H9 (cell line): ENCODE results near the gene NAA16. TPM values are rescaled to one million over a fixed set of nuclear protein-coding genes. Genes with fewer than 3 reads are reported as not detected.
"Not testable (repeated sequence)": the region's sequence is repeated elsewhere in the genome, so short reads cannot be mapped to it uniquely, and the experiment has no call there.

Experiments
- DNase-seq: peaks from one replicate; pipeline ENCODE4 v3.0.0-alpha.2; 2017
- H2AFZ ChIP-seq: one replicate; pipeline ENCODE4 v1.6.1; 2013; ENCODE audit warnings: mild to moderate bottlenecking, low read length, control low read depth, moderate library complexity
- H2AK5ac ChIP-seq: 2 replicates; pipeline ENCODE4 v1.6.1; 2013; ENCODE audit warnings: low read length, control low read depth, mixed read lengths; ENCODE audit not compliant: insufficient read length
- H2BK120ac ChIP-seq: one replicate; pipeline ENCODE4 v1.6.1; 2013; ENCODE audit warnings: low read depth, mild to moderate bottlenecking, low read length, control low read depth, inconsistent platforms; ENCODE audit not compliant: poor library complexity, severe bottlenecking
- H2BK12ac ChIP-seq: 2 replicates; pipeline ENCODE4 v1.6.1; 2013; ENCODE audit warnings: low read length, control low read depth, mixed read lengths, low read depth; ENCODE audit not compliant: insufficient read length
- H2BK15ac ChIP-seq: 2 replicates; pipeline ENCODE4 v1.6.1; 2013; ENCODE audit warnings: low read depth, low read length, control low read depth
- H2BK20ac ChIP-seq: one replicate; pipeline ENCODE4 v1.6.1; 2013; ENCODE audit warnings: low read depth, mild to moderate bottlenecking, low read length, control low read depth, inconsistent platforms; ENCODE audit not compliant: poor library complexity, severe bottlenecking
- H2BK5ac ChIP-seq: 2 replicates; pipeline ENCODE4 v1.6.1; 2013; ENCODE audit warnings: low read length, control low read depth, mixed read lengths; ENCODE audit not compliant: insufficient read length
- H3K14ac ChIP-seq: 2 replicates; pipeline ENCODE4 v1.6.1; 2013; ENCODE audit warnings: low read length, control low read depth; ENCODE audit not compliant: insufficient read depth
- H3K18ac ChIP-seq: 2 replicates; pipeline ENCODE4 v1.6.1; 2013; ENCODE audit warnings: low read depth, mild to moderate bottlenecking, mixed read lengths, low read length, control low read depth; ENCODE audit not compliant: insufficient read length
- H3K23ac ChIP-seq: 2 replicates; pipeline ENCODE4 v1.6.1; 2013; ENCODE audit warnings: low read length, control low read depth, mixed read lengths, low read depth; ENCODE audit not compliant: insufficient read length
- H3K23me2 ChIP-seq: 2 replicates; pipeline ENCODE4 v1.6.1; 2013; ENCODE audit warnings: low read depth, mild to moderate bottlenecking, mixed read lengths, low read length, control low read depth; ENCODE audit not compliant: insufficient read length, poor library complexity, severe bottlenecking
- H3K27ac ChIP-seq: 2 replicates; pipeline ENCODE4 v1.5.1; 2013; ENCODE audit warnings: low read length, control low read depth, mixed read lengths, low read depth; ENCODE audit not compliant: insufficient read length
- H3K27me3 ChIP-seq: 2 replicates; pipeline ENCODE4 v1.6.1; 2013; ENCODE audit warnings: low read length, control low read depth, inconsistent platforms; ENCODE audit not compliant: insufficient read depth
- H3K4ac ChIP-seq: 2 replicates; pipeline ENCODE4 v1.6.1; 2013; ENCODE audit warnings: low read depth, mild to moderate bottlenecking, control low read depth, inconsistent platforms, low read length, moderate library complexity
- H3K4me1 ChIP-seq: 2 replicates; pipeline ENCODE4 v1.6.1; 2013; ENCODE audit warnings: low read length, control low read depth, inconsistent platforms; ENCODE audit not compliant: insufficient read depth
- H3K4me2 ChIP-seq: 2 replicates; pipeline ENCODE4 v1.6.1; 2013; ENCODE audit warnings: low read length, control low read depth, mixed read lengths; ENCODE audit not compliant: insufficient read length, insufficient read depth
- H3K56ac ChIP-seq: 2 replicates; pipeline ENCODE4 v1.6.1; 2013; ENCODE audit warnings: low read depth, mild to moderate bottlenecking, mixed read lengths, low read length, control low read depth; ENCODE audit not compliant: insufficient read length
- H3K79me1 ChIP-seq: 2 replicates; pipeline ENCODE4 v1.6.1; 2013; ENCODE audit warnings: low read depth, mild to moderate bottlenecking, moderate library complexity, low read length, control low read depth, inconsistent platforms; ENCODE audit not compliant: insufficient read depth, poor library complexity, severe bottlenecking
- H3K79me2 ChIP-seq: 2 replicates; pipeline ENCODE4 v1.6.1; 2013; ENCODE audit warnings: low read length, control low read depth, inconsistent platforms; ENCODE audit not compliant: insufficient read depth
- H3K9ac ChIP-seq: 2 replicates; pipeline ENCODE4 v1.6.1; 2013; ENCODE audit warnings: low read length, control low read depth, mixed read lengths; ENCODE audit not compliant: insufficient read length; ENCODE audit errors: extremely low read depth
- H3K9me3 ChIP-seq: one replicate; pipeline ENCODE4 v1.6.1; 2013; ENCODE audit warnings: low read depth, low read length, inconsistent platforms; ENCODE audit not compliant: control insufficient read depth
- H3T11ph ChIP-seq: one replicate; pipeline ENCODE4 v1.6.1; 2013; ENCODE audit warnings: mild to moderate bottlenecking, low read length, control low read depth, inconsistent platforms
- H4K20me1 ChIP-seq: one replicate; pipeline ENCODE4 v1.6.1; 2013; ENCODE audit not compliant: control insufficient read depth, insufficient read length, insufficient read depth
- H4K5ac ChIP-seq: 2 replicates; pipeline ENCODE4 v1.6.1; 2013; ENCODE audit warnings: low read depth, mild to moderate bottlenecking, mixed read lengths, low read length, control low read depth; ENCODE audit not compliant: insufficient read length
- H4K8ac ChIP-seq: replicated peaks from 2 replicates; pipeline ENCODE4 v1.6.1; 2013; ENCODE audit warnings: low read length, control low read depth, mixed read lengths, low read depth; ENCODE audit not compliant: insufficient read length
- H4K91ac ChIP-seq: 2 replicates; pipeline ENCODE4 v1.6.1; 2013; ENCODE audit warnings: low read depth, mild to moderate bottlenecking, moderate library complexity, mixed read lengths, low read length, control low read depth; ENCODE audit not compliant: insufficient read length
- H3K27ac Mint-ChIP-seq, 3 experiments: 2 replicates in 2 of 3; 3 replicates in 1 of 3; pipeline ENCODE4 v1.8.0; 2020 to 2021; ENCODE audit warnings: mixed read lengths in 3 of 3, mild to moderate bottlenecking in 1 of 3, moderate library complexity in 1 of 3
- H3K27me3 Mint-ChIP-seq: 2 replicates; pipeline ENCODE4 v1.8.0; 2021; ENCODE audit warnings: low read depth, mild to moderate bottlenecking, moderate library complexity, mixed read lengths
- H3K36me3 Mint-ChIP-seq, 3 experiments: 2 replicates in 2 of 3; 3 replicates in 1 of 3; pipeline ENCODE4 v1.8.0; 2020 to 2021; ENCODE audit warnings: low read depth in 3 of 3, mixed read lengths in 3 of 3; ENCODE audit not compliant: insufficient read depth in 1 of 3
- H3K4me1 Mint-ChIP-seq, 2 experiments: 2 replicates each; pipeline ENCODE4 v1.8.0; 2020; ENCODE audit warnings: mixed read lengths in 2 of 2
- H3K4me3 Mint-ChIP-seq, 2 experiments: 2 replicates in 1 of 2; 3 replicates in 1 of 2; pipeline ENCODE4 v1.8.0; 2020 to 2021; ENCODE audit warnings: mild to moderate bottlenecking in 2 of 2, mixed read lengths in 2 of 2, moderate library complexity in 1 of 2
- H3K9me3 Mint-ChIP-seq, 2 experiments: 2 replicates in 1 of 2; 3 replicates in 1 of 2; pipeline ENCODE4 v1.8.0; 2020; ENCODE audit warnings: mild to moderate bottlenecking in 2 of 2, mixed read lengths in 2 of 2, moderate library complexity in 1 of 2
- WGBS: extraction: QIAGEN DNeasy Blood & Tissue Kit; methylation state at CpG from one replicate; pipeline ENCODE4 v1.1.7; 2013; ENCODE audit warnings: missing lambda C conversion rate, low lambda C conversion rate, mixed read lengths; ENCODE audit not compliant: insufficient read length; ENCODE audit errors: extremely low coverage; 5-methylcytosine and 5-hydroxymethylcytosine counted together
- total RNA-seq: library from RNA; stranded (reverse); gene quantifications from 2 replicates; pipeline ENCODE4 v1.2.1, GENCODE V29; 2021
- TF ChIP-seq, protein P1 (sequence below): fragments of 200-600 bp; sonication (generic); conservative IDR thresholded peaks from 3 replicates; pipeline ENCODE4 v1.8.0; 2021; ENCODE audit warnings: antibody characterized with exemption, mild to moderate bottlenecking

Gene NAA16
- total RNA-seq, 1 experiment from 2014 or later, result 37.7 TPM

DNA sequence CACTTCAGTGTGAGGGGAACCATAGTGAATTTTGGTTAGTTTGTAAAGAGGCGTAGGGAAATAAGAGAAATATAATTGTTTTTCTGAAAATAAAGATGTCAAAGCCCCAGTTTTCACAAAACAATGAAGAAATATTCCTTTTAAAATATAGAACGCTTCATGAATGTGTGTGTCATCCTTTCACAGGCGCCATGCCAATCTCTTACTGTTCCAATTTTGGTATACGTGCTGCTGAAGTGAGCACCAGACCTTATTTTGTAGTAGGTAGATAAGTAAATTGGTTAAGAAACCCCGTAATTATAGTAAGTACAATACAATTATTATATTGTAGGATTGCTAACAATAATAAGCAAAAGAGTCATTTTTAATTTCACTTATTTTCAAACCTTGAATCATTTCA, 43.3 kb downstream of the NAA16 start:
- Histone ChIP-seq H4K20me1 (no peaks in the 10 kb centered on the region), H4K91ac (no peak overlapping the region), H2AFZ (no peak overlapping the region), H3K4ac (no peak overlapping the region), H3K4me1 (no peaks in the 10 kb centered on the region), H2BK15ac (no peak overlapping the region), H3T11ph (no peak overlapping the region), H4K5ac (no peak overlapping the region), H3K23ac (no peak overlapping the region), H2BK20ac (no peak overlapping the region), H2BK5ac (no peak overlapping the region), H3K23me2 (no peaks in the 10 kb centered on the region), H3K18ac (no peak overlapping the region), H3K9me3 (no peaks in the 10 kb centered on the region), H3K79me1 (peaks cover 8% of the 10 kb centered on the region), H3K27me3 (no peaks in the 10 kb centered on the region), H4K8ac (no peak overlapping the region), H3K9ac (no peak overlapping the region), H2BK12ac (no peak overlapping the region), H2AK5ac (no peak overlapping the region), H3K27ac (no peak overlapping the region), H3K14ac (no peak overlapping the region), H3K56ac (no peak overlapping the region), H3K79me2 (no peaks in the 10 kb centered on the region; the same call in 1 of the 2 replicates), H2BK120ac (no peak overlapping the region), H3K4me2 (no peak overlapping the region)
- H3K36me3 Mint-ChIP-seq, result peaks cover 8 to 44% (median 35%) of the 10 kb centered on the region in 3 experiments; a peak in 6 of 7 replicates
- H3K27ac Mint-ChIP-seq, result peak overlapping the region in 1 of 3 experiments; percentile 63; a peak in 1 of 7 replicates
- H3K4me1 Mint-ChIP-seq, result no peaks in the 10 kb centered on the region
- H3K9me3 Mint-ChIP-seq, result no peaks in the 10 kb centered on the region
- H3K4me3 Mint-ChIP-seq, result no peak overlapping the region
- H3K27me3 Mint-ChIP-seq, result no peaks in the 10 kb centered on the region
- no peak for DNase-seq
- WGBS, result no CpG with 5 or more reads among the region's 5 CpGs
- TF ChIP-seq, protein P1, sequence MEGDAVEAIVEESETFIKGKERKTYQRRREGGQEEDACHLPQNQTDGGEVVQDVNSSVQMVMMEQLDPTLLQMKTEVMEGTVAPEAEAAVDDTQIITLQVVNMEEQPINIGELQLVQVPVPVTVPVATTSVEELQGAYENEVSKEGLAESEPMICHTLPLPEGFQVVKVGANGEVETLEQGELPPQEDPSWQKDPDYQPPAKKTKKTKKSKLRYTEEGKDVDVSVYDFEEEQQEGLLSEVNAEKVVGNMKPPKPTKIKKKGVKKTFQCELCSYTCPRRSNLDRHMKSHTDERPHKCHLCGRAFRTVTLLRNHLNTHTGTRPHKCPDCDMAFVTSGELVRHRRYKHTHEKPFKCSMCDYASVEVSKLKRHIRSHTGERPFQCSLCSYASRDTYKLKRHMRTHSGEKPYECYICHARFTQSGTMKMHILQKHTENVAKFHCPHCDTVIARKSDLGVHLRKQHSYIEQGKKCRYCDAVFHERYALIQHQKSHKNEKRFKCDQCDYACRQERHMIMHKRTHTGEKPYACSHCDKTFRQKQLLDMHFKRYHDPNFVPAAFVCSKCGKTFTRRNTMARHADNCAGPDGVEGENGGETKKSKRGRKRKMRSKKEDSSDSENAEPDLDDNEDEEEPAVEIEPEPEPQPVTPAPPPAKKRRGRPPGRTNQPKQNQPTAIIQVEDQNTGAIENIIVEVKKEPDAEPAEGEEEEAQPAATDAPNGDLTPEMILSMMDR, result no peak

DNA sequence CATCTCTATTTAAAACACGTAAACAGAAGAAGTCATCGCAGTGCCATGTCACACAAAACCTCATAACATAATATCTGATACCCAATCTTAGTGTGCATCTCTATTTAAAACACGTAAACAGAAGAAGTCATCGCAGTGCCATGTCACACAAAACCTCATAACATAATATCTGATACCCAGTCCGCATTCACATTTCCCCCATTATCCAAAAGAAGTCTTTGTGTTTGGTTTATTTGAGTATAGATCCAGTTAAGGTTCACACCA, 45.2 kb downstream of the NAA16 start:
- not testable (repeated sequence) for H3K4me1 Mint-ChIP-seq, H2AK5ac ChIP-seq, H2BK5ac ChIP-seq, H3K79me2 ChIP-seq, H3K27me3 ChIP-seq, H3T11ph ChIP-seq, H3K4me1 ChIP-seq, H3K4me3 Mint-ChIP-seq, H3K23me2 ChIP-seq, H2BK120ac ChIP-seq, DNase-seq, H3K4ac ChIP-seq, H3K14ac ChIP-seq, H3K79me1 ChIP-seq, H2BK20ac ChIP-seq, H3K27me3 Mint-ChIP-seq, H3K4me2 ChIP-seq, H3K23ac ChIP-seq, H3K27ac ChIP-seq, H2BK12ac ChIP-seq, H4K5ac ChIP-seq, H3K18ac ChIP-seq, H2BK15ac ChIP-seq, H2AFZ ChIP-seq, H3K56ac ChIP-seq, H3K9me3 Mint-ChIP-seq, H4K20me1 ChIP-seq, H4K91ac ChIP-seq, H4K8ac ChIP-seq, H3K9me3 ChIP-seq, H3K9ac ChIP-seq, H3K27ac Mint-ChIP-seq
- H3K36me3 Mint-ChIP-seq, result peaks cover 7 to 48% (median 46%) of the 10 kb centered on the region in 3 experiments; a peak in 6 of 7 replicates
- no CpG with 5 or more reads among the region's 5 CpGs for WGBS
